IPS-NIHi11 (cell line): ENCODE measurements around the gene ADGRL3.

Source experiments
- DNase-seq: peaks from one replicate; pipeline ENCODE4 v3.0.0; 2012; ENCODE audit warnings: mixed read lengths, low spot score

ADGRL3 gene

DNA sequence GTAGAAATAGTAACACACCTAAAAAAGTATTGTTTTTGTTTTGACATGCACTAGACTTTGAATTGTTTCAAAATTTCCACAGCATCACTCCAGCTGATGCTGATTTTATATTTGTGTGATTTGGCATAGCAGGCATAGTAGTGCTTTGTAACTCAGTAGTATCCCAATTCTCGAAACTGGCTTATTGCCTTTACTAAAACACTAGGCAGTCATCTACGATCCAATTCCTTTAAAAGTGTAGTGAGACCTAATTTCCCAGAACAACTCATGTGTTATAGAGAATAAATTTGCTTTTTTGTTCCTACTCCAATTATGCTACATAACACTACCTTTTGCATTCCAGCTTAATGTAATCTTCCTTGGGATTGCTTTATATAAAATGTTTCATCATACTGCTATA, 797.7 kb downstream of the ADGRL3 start:
- no peak for DNase-seq

DNA sequence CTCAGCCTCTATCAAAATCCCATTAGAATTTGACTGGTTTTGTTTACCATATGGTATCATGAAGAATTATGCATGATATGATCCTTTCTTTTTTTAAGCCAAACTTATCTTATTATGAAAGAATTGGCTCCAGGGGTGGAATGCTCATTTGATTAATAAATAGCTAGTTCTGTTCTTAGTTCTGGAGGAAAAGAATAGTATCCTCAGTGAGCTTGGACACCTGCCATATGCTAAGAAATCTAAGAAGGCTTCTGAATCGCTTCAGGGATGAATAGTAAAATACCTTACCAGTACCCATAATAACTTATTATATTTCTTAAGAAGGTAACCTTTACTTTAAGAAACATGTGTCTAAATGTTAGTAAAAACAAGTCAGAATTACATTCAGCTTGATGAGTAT, 803.6 kb downstream of the ADGRL3 start:
- DNase-seq, result no peak

DNA sequence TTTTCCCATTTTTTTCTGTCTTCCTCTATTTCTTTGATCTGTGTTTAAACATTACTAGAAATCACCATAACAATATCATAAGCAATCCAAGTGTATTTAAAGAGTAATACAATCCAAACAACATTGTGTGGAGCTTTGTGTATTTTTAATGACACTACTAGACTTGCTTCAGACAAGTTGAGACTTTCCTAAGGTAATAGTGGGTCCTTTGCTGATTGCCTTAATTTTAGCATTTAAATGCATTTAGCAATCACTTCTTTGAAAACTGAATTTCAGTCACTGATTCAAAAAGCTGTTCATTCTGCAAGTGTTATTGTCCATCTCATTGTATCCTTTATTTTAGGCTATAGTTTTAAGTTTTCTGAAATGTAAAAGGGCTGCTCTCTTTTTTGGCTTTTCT, 804.8 kb downstream of the ADGRL3 start:
- no peak for DNase-seq

DNA sequence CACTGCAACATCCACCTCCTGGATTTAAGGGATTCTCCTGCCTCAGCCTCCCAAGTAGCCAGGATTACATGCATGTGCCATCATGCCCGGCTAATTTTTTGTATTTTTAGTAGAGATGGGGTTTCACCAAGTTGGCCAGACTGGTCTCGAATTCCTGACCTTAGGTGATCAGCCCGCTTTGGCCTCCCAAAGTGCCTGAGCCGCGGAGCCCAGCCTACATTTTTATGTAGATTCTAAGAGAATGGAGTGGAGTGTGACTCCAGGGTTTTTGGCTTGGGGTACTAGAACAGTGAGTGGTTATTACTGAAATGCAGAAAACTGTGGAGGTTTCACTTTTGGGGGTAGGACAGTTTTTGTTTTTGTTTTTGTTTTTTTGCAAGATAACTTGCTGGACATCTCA, 806.0 kb downstream of the ADGRL3 start:
- DNase-seq, result no peak

DNA sequence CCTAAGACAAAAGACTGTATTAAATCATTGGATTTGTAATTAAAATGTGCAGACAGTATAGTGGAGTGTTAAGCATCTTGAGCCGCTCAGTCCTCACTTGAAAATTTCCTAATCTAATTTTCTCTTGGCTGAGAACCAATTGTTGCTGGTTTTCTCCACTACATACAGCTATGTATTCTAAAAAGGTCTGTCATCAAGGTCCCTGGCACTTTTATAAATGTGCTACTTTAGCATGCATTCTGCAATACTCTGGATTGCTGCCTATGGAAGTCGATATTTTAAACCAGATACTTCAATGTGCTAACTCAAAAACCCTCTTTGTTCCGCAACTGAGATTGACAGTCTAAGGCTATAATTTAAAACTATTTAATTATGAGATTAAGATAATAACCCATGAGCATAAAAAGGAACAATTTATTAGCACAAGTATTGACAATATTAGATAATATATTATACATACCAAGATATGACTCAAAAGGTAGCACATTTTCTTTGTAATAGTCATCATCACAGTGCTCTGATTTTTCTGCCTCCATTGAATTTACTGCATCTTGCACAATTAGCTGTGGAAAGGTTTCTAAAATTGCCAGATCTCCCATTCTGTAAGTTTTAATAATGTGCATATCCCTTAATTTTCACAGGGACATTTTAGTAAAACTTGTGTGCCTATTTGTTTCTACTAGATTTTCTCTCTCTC, 815.1 kb downstream of the ADGRL3 start:
- no peak for DNase-seq

DNA sequence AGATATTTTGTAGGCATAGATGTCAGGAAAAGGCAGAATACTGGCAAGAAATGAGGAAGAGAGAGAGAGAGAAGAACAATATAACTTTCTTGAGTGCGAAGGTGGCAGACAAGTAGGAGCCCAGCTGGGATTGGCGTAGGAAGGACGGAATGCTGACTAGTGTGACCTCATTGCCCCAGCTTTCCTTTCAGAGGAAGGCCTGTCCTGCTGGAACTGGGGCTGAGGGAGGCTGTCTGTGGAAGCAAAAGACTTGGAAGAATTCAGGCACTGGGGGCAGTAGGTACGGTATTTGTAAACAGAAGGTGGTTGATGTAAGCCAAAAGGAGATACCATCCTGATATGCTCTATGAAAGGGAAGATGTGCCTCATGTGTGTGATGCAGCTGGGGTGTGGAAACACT, 818.4 kb downstream of the ADGRL3 start:
- no peak for DNase-seq

DNA sequence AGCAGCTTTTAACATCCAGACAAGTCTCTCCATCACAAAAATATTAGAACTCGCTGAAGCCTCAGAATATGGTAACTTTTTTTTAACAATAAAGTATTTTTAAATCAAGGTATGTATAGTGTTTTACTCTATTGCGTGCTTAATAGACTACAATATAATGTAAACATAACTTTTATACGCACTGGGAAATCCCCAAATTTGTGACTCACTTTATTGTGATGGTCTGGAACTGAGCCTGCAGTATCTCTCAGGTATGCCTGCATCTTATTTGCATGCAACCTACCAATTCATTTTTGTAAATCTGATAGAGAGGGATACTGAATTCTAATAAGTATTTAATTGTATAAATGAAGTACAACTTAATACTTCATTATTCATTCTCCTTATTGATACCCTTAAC, 823.5 kb downstream of the ADGRL3 start:
- DNase-seq, result no peak

DNA sequence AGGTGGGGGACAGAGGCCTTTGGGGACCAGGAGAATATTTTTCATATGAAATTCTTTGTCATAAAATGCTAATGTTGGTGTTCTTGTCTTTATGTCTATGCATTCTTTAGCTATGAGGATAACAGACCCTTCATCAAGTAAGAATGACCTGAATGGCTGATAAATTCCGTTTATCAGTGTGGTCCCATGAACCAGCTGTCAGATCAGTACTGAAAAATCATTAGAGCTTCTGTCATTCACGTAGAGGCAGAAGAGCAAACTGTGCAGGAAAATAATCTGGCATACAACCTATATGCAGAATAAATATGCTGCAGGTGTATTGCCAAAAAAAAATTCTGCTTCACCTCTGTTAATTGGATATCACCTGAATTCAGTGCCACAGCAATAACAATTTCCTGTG, 828.6 kb downstream of the ADGRL3 start:
- DNase-seq, result no peak

DNA sequence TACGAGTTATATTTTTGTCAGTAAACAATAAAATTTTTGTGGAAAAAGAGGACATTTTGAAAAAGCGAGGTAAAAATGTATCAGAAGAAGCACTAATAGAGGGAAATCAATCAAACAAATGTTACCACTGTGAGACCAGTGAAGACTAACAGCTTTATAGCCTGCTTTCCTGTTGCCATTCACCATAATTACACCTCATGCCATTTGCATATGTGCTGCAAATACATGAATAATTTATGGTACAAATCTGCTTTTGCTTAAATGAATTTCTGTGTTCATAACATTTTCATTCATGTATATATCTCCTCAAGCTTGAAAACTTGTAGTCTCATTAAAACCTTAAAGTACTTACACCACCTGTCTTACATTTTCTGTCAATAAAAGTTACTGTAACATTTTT, 830.8 kb downstream of the ADGRL3 start:
- DNase-seq, result no peak

DNA sequence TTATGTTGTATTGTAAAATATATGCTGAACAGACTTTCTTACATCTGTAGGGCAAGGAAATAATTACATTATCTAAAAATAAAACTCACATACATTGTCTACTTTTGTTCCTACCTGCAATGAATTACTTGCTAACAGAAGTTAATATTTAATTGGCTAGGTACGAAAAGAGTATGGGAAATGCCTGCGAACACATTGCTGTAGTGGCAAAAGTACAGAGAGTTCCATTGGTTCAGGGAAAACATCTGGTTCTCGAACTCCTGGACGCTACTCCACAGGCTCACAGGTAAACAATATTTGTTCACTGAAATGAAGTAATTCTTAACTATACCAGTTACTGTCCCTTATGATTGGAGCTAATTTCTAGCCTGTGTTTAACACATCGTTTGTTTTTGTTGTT, 837.4 kb downstream of the ADGRL3 start:
- no peak for DNase-seq

DNA sequence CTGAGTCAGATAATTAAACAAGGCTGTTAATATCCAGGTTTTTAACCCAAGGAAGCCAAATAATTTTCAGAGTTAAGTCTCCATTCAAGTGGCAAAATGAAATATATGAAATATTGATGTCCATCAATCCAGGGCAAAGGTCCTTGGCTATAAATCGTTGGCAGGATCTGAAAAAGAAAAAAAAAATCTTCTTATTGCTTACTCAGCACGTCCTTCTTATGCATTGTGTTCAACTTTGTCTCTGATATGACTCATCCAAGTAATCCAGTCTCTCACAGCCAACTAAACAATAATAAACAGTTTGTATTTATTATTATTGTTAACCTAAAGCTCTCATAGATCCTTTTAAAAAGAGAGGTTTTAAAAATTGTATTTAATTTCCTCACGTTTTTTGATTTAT, 851.2 kb downstream of the ADGRL3 start:
- DNase-seq, result no peak

DNA sequence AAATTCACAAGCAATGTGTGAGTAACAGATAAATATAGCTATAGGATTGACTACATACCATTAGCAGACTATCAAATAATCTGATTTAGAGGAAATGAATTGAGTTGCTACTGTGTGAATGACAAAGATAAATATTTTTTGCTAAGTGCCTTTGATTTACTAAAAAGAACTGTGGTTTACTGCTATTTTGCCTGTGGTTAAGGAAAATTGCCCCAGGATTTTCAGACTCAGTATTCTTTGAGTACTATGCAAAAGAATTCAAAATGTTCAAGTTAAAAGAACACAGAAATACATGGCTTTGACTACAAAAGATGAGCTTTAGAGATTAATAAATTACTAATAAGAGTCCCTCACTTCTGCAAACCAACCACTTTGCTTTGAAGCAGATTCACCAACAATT, 853.8 kb downstream of the ADGRL3 start:
- no peak for DNase-seq

DNA sequence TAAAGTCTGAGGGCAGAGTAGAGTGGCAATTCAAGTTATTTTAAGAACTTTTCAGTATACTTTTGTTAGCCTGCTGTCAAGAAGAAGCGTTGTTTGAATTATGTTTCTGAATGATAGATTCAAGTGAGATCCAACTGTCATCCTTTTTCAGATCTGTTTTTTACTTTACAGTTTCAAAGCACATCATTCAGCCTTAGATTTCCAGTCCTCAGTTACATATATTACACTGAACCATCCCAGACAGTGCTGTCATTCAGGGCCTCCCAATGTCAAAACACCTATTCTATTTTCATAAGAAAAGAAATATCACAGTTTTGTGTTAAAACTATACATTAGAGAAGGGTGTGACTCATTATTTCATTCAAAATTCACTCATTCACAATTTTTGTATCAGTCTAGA, 856.9 kb downstream of the ADGRL3 start:
- no peak for DNase-seq

DNA sequence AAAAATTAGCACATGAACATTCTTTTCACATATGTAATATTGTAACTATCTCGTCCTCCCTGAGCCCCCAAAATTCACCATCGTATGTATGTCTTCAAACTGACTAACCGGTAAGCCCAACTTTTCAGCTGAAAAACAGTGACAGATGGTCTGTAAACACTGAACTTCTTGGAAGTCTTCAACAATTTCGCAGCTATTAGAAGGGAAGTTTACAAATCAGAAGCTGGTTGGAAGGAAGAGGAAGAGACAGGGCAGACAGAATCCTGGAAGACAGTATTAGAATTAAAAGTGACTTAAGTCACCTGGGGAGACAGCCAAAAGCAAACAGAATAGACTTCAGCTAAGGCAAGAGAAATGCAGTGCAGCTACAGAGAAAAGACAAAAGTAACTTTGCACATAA, 858.4 kb downstream of the ADGRL3 start:
- DNase-seq, result no peak

DNA sequence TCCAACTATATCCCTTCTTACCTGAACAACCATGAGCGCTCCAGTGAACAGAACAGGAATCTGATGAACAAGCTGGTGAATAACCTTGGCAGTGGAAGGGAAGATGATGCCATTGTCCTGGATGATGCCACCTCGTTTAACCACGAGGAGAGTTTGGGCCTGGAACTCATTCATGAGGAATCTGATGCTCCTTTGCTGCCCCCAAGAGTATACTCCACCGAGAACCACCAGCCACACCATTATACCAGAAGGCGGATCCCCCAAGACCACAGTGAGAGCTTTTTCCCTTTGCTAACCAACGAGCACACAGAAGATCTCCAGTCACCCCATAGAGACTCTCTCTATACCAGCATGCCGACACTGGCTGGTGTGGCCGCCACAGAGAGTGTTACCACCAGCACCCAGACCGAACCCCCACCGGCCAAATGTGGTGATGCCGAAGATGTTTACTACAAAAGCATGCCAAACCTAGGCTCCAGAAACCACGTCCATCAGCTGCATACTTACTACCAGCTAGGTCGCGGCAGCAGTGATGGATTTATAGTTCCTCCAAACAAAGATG, 870.2 kb downstream of the ADGRL3 start:
- DNase-seq, result no peak

DNA sequence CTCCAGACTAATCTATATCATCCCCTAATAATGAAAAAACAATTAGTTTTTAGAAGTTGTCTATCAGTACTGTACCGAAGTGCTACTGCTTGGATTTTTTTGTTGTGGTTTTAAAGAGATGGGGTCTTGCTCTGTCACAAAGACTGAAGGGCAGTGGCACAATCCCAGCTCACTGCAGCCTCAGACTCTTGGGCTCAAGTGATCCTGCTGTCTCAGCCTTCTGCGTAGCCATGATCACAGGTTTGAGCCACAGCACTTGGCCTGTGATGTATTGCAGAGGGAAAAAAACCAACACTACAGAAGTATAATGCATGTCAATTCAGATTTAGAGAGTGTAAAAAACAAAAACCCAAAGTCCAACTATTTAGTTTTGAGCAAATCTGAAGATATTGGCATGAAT, 875.0 kb downstream of the ADGRL3 start:
- no peak for DNase-seq

DNA sequence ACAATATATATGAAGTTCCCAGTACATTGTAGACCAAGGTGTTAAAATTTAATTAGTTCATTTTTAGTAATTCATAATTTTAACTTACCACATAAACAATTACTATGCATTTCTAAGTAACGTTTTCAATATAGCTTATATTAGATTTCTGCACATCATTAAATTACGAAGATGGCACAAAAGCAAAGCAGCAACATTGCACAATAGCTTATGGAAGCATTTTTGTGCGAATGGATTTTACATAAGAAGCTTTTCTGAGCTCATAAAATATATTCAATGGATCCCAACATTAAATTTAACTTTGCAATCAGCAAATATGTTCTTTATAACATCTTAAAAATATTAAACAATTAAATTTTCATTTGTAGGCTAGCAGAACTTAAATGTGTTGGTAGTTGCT, 875.4 kb downstream of the ADGRL3 start:
- DNase-seq, result no peak

DNA sequence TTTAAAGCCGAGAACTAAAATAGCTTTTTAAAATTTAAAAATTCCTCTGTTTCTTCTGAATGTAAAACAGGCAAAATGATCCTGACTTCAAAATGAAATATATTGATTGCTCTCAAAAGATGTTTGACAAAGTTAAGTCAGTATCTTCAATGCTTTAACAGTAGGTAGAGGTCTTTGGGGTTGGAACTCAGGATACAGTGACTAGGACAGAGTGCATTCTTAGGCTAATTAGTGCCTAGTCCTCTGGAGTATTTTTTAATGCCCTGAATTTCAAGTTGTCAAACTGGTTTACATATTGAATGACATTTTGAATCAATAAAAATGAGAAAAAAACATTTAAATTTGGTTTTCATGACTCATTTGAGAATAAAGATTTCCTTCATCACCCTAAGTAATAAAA, 877.3 kb downstream of the ADGRL3 start:
- DNase-seq, result no peak

DNA sequence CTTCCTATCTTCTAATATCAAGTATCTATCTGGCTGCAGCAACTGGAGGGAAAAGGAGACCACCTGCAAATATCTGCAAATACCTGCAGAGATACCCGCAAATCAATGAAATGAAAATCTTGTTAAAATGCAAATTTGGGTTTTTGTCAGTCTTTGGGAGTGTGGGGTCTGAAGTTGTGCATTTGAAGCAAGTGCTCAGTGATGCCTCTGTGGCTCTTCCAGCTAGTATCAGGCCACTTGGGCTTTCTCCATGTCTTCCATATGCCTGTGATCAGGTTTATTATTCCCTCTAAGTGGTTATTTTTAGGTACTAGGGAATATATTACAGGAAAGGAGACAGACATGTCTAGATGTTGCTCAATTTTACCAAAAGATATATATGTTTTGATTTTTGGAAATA, 880.3 kb downstream of the ADGRL3 start:
- DNase-seq, result no peak

DNA sequence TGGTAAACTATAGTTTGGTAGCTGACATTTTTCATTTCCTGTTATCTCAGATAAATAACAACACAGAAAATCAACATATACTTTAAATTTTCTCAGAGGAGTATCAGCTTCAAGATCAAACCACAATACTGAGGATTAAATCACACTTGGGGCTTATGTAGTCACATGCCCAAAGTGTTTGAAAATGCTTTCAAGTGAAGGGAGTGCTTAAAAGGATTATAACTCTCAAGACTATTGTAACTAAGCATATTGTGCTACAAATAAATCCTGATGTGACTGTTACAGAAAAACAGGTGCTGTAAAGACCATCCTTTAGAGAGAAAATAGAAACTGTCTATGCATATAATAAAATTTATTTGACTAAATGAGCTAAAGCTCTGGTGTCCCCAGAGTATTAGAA, 887.6 kb downstream of the ADGRL3 start:
- DNase-seq, result no peak

DNA sequence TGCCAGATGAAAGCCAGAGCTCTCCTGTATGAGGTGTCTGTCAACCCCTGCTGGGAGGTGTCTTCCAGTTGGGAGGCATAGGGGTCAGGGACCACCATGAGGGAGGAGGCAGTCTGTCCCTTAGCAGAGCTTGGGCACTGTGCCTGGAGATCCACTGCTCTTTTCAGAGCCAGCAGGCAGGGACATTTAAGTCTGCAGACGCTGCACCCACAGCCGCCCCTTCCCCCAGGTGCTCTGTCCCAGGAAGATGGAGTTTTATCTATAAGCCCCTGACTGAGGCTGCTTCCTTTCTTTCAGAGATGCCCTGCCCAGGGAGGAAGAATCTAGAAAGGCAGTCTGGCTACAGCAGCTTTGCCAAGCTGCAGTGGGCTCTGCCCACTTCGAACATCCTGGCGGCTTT, 893.6 kb downstream of the ADGRL3 start:
- DNase-seq, result no peak

DNA sequence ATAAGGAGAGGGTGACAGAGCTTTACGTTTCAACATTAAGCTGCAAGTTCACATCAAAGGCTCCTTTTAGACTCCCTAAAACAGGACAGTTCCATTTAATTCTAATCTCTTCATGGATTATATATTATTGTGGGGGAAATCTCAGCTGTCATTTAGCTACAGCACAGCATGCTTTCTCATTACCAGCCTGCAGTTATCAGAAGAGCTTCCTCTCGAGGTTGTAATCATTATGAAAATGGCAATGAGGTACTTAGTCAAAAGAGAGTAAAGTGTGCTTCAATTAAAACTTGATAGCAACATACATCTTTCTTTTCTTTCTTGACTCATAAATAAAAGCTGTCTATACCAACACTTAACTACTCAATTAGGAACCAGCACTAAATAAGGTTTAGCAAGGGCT, 896.8 kb downstream of the ADGRL3 start:
- no peak for DNase-seq

DNA sequence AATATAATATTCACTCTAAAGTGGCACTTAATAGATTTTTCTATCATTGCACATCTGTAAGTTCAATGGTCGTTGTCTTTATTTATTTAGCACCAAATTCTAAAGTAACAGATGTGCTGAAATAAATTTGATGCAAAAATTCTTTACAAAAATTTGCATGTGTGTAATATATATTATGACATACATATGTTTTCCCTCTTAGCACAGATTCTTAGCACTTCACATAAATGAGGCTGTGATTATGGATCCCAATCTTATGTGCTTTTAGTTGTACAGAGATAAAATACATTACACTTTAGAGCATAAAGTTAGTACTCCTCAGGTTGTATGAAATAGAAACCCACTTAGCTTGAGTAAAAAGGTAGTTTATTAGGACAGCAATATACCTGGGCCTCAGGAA, 915.1 kb downstream of the ADGRL3 start:
- no peak for DNase-seq

DNA sequence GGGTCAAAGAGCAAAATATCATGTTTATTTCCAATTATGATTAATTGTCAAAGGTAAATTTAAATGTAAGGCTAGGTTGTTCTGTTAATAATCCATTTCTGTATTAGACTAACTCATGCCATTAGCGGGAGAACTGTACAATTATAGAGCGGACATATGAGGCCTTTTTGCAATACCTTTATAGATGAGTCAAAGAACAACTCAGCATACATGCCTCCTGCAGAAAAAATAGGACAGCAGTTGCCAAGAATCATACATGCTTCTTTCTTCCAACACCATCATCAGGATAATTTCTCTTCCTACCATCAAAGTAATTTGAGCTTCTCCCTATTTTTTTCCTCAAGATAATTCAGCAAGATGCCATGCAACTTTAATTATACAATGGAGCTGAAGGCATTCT, 917.8 kb downstream of the ADGRL3 start:
- DNase-seq, result no peak

DNA sequence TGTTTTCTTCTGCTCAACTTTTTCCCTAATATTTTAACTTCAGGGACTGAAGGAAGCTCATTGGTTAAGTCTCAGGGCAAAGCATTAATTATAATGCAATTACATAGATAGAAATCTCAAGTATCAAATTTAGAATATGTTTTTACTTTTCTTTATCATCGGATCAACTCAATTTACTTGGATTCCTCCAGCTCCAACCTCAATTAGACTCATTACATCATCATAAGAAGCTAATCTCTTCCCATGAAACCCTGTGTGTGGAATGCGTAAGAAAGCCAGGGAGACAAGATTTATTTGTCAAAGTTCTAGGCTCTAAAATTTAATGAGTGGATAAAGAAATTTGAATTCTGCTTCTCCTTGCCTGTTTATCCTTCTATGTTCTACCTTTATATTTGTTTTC, 918.4 kb downstream of the ADGRL3 start:
- DNase-seq, result no peak
